ENCODE results near the gene C2CD4D. TPM values are rescaled to one million over a fixed set of nuclear protein-coding genes. Genes with fewer than 3 reads are reported as not detected.
A peak's percentile ranks its signal among the peaks of the same experiment; 100 is the strongest.

The C2CD4D gene
- total RNA-seq, 1 experiment from 2014 or later = 0.17 TPM

DNA sequence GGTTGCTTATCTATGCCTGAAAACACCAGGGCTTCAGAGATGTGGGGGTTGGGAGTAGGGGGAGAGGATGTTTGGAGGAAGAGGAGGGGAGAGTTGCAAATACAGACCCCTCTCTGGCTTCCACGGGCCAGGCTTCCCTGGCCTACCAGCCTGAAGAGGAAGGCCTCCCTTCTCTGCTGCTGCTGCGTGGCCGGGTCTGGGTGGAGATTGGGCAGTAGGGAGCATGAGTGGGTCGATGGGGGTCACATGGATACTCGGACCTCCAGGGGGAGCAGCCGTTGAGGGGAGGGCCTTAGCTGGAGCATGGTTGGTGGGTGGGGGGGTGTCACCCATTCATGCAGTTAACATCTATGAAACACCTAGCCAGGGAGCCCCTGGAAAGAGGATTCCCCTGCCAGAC lies 9.6 kb downstream of the C2CD4D start:
- ATAC-seq (no peak), DNase-seq (ENCODE audit: low read depth, low spot score) (no peak)
- intact Hi-C loops (cut with micrococcal nuclease) = no loop called here
- no peaks in the 10 kb centered on the region for H3K27me3 ChIP-seq (ENCODE audit: insufficient read depth, low read length)
- no peaks in the 10 kb centered on the region for H3K36me3 ChIP-seq (ENCODE audit: control insufficient read depth in 1 of 2, insufficient read depth in 2 of 2, low read length in 2 of 2)
- no peak overlapping the region; the same call in 1 of the 2 replicates for H3K27ac ChIP-seq (ENCODE audit: low read depth, low read length)
- H3K79me2 ChIP-seq (ENCODE audit: insufficient read depth, low read length) = no peaks in the 10 kb centered on the region
- H2AFZ ChIP-seq (ENCODE audit: low read depth, low read length, poor library complexity, severe bottlenecking) = no peak overlapping the region
- H3K4me3 ChIP-seq (replicated peaks in 1 of 2; ENCODE audit: low read depth in 1 of 2, low read length in 2 of 2) = no peak overlapping the region
- BruUV-seq (replicated peaks) = no TSS peak
- RAD21 ChIA-PET (ENCODE audit: low non-redundant PET in 1 of 2, low total read pairs in 2 of 2, uncharacterized antibody in 2 of 2, unreplicated experiment in 2 of 2) = interaction anchor here in 1 of 2 experiments (0.7 kb wide), 1 partner anchor 58 kb away, joined by 3 read pairs; no protein-coding TSS in a partner anchor
- H4K20me1 ChIP-seq (ENCODE audit: insufficient read depth) = no peaks in the 10 kb centered on the region
- H3K4me1 ChIP-seq (ENCODE audit: control insufficient read depth in 1 of 2, insufficient read depth in 2 of 2, low read length in 2 of 2) = peaks cover 23 to 49% of the 10 kb centered on the region in 2 experiments
- POLR2A ChIA-PET = interaction anchor here (0.9 to 1.3 kb wide), 2 partner anchors 10 to 529 kb away, joined by 3 to 4 read pairs; no protein-coding TSS in a partner anchor
- H3K4me2 ChIP-seq (ENCODE audit: low read length) = peak overlapping the region; percentile 67
- no peaks in the 10 kb centered on the region for H3K9me3 ChIP-seq (ENCODE audit: control insufficient read depth in 1 of 2, insufficient read depth in 1 of 2, low read depth in 1 of 2, low read length in 2 of 2)
- CTCF ChIA-PET = interaction anchor here (0.6 to 1.6 kb wide), 4 partner anchors 9 to 431 kb away, joined by 3 to 5 read pairs (median 4); partner anchors contain the start of gene PSMB4
- TF ChIP-seq, protein P1, sequence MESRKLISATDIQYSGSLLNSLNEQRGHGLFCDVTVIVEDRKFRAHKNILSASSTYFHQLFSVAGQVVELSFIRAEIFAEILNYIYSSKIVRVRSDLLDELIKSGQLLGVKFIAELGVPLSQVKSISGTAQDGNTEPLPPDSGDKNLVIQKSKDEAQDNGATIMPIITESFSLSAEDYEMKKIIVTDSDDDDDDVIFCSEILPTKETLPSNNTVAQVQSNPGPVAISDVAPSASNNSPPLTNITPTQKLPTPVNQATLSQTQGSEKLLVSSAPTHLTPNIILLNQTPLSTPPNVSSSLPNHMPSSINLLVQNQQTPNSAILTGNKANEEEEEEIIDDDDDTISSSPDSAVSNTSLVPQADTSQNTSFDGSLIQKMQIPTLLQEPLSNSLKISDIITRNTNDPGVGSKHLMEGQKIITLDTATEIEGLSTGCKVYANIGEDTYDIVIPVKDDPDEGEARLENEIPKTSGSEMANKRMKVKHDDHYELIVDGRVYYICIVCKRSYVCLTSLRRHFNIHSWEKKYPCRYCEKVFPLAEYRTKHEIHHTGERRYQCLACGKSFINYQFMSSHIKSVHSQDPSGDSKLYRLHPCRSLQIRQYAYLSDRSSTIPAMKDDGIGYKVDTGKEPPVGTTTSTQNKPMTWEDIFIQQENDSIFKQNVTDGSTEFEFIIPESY (IDR thresholded peaks at IDR 0.05; ENCODE audit: extremely low read depth, insufficient replicate concordance, low read length) = no peak
- TF ChIP-seq, protein P2, sequence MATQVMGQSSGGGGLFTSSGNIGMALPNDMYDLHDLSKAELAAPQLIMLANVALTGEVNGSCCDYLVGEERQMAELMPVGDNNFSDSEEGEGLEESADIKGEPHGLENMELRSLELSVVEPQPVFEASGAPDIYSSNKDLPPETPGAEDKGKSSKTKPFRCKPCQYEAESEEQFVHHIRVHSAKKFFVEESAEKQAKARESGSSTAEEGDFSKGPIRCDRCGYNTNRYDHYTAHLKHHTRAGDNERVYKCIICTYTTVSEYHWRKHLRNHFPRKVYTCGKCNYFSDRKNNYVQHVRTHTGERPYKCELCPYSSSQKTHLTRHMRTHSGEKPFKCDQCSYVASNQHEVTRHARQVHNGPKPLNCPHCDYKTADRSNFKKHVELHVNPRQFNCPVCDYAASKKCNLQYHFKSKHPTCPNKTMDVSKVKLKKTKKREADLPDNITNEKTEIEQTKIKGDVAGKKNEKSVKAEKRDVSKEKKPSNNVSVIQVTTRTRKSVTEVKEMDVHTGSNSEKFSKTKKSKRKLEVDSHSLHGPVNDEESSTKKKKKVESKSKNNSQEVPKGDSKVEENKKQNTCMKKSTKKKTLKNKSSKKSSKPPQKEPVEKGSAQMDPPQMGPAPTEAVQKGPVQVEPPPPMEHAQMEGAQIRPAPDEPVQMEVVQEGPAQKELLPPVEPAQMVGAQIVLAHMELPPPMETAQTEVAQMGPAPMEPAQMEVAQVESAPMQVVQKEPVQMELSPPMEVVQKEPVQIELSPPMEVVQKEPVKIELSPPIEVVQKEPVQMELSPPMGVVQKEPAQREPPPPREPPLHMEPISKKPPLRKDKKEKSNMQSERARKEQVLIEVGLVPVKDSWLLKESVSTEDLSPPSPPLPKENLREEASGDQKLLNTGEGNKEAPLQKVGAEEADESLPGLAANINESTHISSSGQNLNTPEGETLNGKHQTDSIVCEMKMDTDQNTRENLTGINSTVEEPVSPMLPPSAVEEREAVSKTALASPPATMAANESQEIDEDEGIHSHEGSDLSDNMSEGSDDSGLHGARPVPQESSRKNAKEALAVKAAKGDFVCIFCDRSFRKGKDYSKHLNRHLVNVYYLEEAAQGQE (IDR thresholded peaks at IDR 0.05; ENCODE audit: low read depth) = no peak
- TF ChIP-seq JUND (IDR thresholded peaks at IDR 0.05) (no peak), YY1 (IDR thresholded peaks at IDR 0.05; ENCODE audit: extremely low read depth, insufficient replicate concordance, low read depth, low read length) (no peak), ELF1 (IDR thresholded peaks at IDR 0.05; ENCODE audit: borderline replicate concordance, low read depth) (no peak), EZH2phosphoT487 (IDR thresholded peaks at IDR 0.05; ENCODE audit: borderline replicate concordance) (no peak), CEBPB (IDR thresholded peaks at IDR 0.05; ENCODE audit: low read depth) (no peak), POLR2A (IDR thresholded peaks at IDR 0.05; ENCODE audit: borderline replicate concordance, extremely low read depth, insufficient read depth, insufficient read length) (no peak), EZH2 (IDR thresholded peaks at IDR 0.05) (no peak)
- TF ChIP-seq, protein P3, sequence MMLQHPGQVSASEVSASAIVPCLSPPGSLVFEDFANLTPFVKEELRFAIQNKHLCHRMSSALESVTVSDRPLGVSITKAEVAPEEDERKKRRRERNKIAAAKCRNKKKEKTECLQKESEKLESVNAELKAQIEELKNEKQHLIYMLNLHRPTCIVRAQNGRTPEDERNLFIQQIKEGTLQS (IDR thresholded peaks at IDR 0.05) = no peak
- no peak overlapping the region for H3K9ac ChIP-seq (ENCODE audit: low read length)
- H3K9me2 ChIP-seq (ENCODE audit: insufficient read depth) = no peaks in the 10 kb centered on the region
